SU-DHL-6 (cell line): ENCODE measurements around the gene ENAM.

Experiments used
- CTCF ChIP-seq: fragments of 200-600 bp; sonication (generic); IDR thresholded peaks from one replicate; pipeline ENCODE4 v1.5.1; 2017; ENCODE audit warnings: antibody characterized with exemption, mild to moderate bottlenecking, low read length, moderate library complexity; ENCODE audit not compliant: insufficient read depth, poor library complexity, severe bottlenecking
- EZH2phosphoT487 ChIP-seq: fragments of 200-600 bp; sonication (generic), shearing (Covaris generic); conservative IDR thresholded peaks from 2 replicates; pipeline ENCODE4 v1.6.1; 2018; ENCODE audit warnings: mild to moderate bottlenecking, antibody characterized with exemption, low read length, moderate library complexity, mixed read lengths

- TF ChIP-seq CTCF (no peak), EZH2phosphoT487 (no peak)
Measured at GRCh38 chr4:70589785-70590184, 38.8 kb upstream of the ENAM start.
